ENCODE measurements around the gene ZCCHC24. TPM values are rescaled to one million over a fixed set of nuclear protein-coding genes. Genes with fewer than 3 reads are reported as not detected.
A peak's percentile ranks its signal among the peaks of the same experiment; 100 is the strongest.

The ZCCHC24 gene
- polyA plus RNA-seq, 4 donors, result 0.89 to 13.0 (median 11.4) TPM

GRCh38 chr10:79400146-79401004, 45.0 kb downstream of the ZCCHC24 start:
- H3K36me3 ChIP-seq (ENCODE audit: control insufficient read depth in 3 of 3, insufficient read depth in 2 of 3, low read depth in 1 of 3, low read length in 3 of 3), result peaks cover 0 to 13% (median 0%) of the 10 kb centered on the region in 3 donors
- H3K27ac ChIP-seq (ENCODE audit: low read depth in 1 of 3, low read length in 2 of 3), result peak overlapping the region in 2 of 3 donors; percentile 61 to 94
- WGBS, 3 donors, result 69 to 83% (median 76%) methylated on average over 11 of the region's 11 CpGs
- no peak overlapping the region for H3K4me3 ChIP-seq (ENCODE audit: low read depth in 1 of 3, low read length in 3 of 3)
- peak in 1 of 2 donors; percentile 59 for DNase-seq
- no peaks in the 10 kb centered on the region for H3K9me3 ChIP-seq (ENCODE audit: control insufficient read depth in 2 of 2, insufficient read depth in 1 of 2, low read depth in 1 of 2, low read length in 1 of 2)
- FAIRE-seq, result no peak
- H3K4me1 ChIP-seq (ENCODE audit: control insufficient read depth in 3 of 3, insufficient read depth in 2 of 3, low read depth in 1 of 3, low read length in 2 of 3), result peaks cover 0 to 39% (median 8%) of the 10 kb centered on the region in 3 donors
- no peaks in the 10 kb centered on the region for H3K27me3 ChIP-seq (ENCODE audit: control insufficient read depth in 3 of 3, insufficient read depth in 3 of 3, low read length in 3 of 3)

- peaks cover 0 to 39% (median 6%) of the 10 kb centered on the region in 3 donors for H3K4me1 ChIP-seq (ENCODE audit: control insufficient read depth in 3 of 3, insufficient read depth in 2 of 3, low read depth in 1 of 3, low read length in 2 of 3)
These were observed 46.1 kb downstream of the ZCCHC24 start for GRCh38 chr10:79399223-79399831.

GRCh38 chr10:79398642-79399041, 46.8 kb downstream of the ZCCHC24 start:
- FAIRE-seq, result no peak
- H3K4me1 ChIP-seq (ENCODE audit: control insufficient read depth in 3 of 3, insufficient read depth in 2 of 3, low read depth in 1 of 3, low read length in 2 of 3), result peaks cover 0 to 41% (median 2%) of the 10 kb centered on the region in 3 donors

More at GRCh38 chr10:79399223-79399831, 46.1 kb downstream of the ZCCHC24 start:
- no peak for FAIRE-seq
- Histone ChIP-seq H3K9me3 (ENCODE audit: control insufficient read depth in 2 of 2, insufficient read depth in 1 of 2, low read depth in 1 of 2, low read length in 1 of 2) (no peaks in the 10 kb centered on the region), H3K27ac (ENCODE audit: low read depth in 1 of 3, low read length in 2 of 3) (peak overlapping the region in 2 of 3 donors; percentile 86 to 94), H3K27me3 (ENCODE audit: control insufficient read depth in 3 of 3, insufficient read depth in 3 of 3, low read length in 3 of 3) (no peaks in the 10 kb centered on the region), H3K36me3 (ENCODE audit: control insufficient read depth in 3 of 3, insufficient read depth in 2 of 3, low read depth in 1 of 3, low read length in 3 of 3) (peaks cover 0 to 13% (median 0%) of the 10 kb centered on the region in 3 donors), H3K4me3 (ENCODE audit: low read depth in 1 of 3, low read length in 3 of 3) (peak overlapping the region in 1 of 3 donors; percentile 8)
- peak; percentile 25 to 80 for DNase-seq
- 19 to 23% (median 19%) methylated on average over 15 of the region's 15 CpGs for WGBS, 3 donors

GRCh38 chr10:79397575-79398303, 47.7 kb downstream of the ZCCHC24 start:
- peaks cover 0 to 26% (median 0%) of the 10 kb centered on the region in 3 donors for H3K36me3 ChIP-seq (ENCODE audit: control insufficient read depth in 3 of 3, insufficient read depth in 2 of 3, low read depth in 1 of 3, low read length in 3 of 3)
- H3K4me3 ChIP-seq (ENCODE audit: low read depth in 1 of 3, low read length in 3 of 3), result no peak overlapping the region
- 62 to 75% (median 70%) methylated on average over 17 of the region's 17 CpGs for WGBS, 3 donors
- FAIRE-seq (no peak), DNase-seq (no peak)
- H3K4me1 ChIP-seq (ENCODE audit: control insufficient read depth in 3 of 3, insufficient read depth in 2 of 3, low read depth in 1 of 3, low read length in 2 of 3), result peaks cover 0 to 42% (median 0%) of the 10 kb centered on the region in 3 donors
- H3K9me3 ChIP-seq (ENCODE audit: control insufficient read depth in 2 of 2, insufficient read depth in 1 of 2, low read depth in 1 of 2, low read length in 1 of 2), result no peaks in the 10 kb centered on the region
- H3K27ac ChIP-seq (ENCODE audit: low read depth in 1 of 3, low read length in 2 of 3), result peak overlapping the region in 2 of 3 donors; percentile 5 to 86
- H3K27me3 ChIP-seq (ENCODE audit: control insufficient read depth in 3 of 3, insufficient read depth in 3 of 3, low read length in 3 of 3), result no peaks in the 10 kb centered on the region

More at GRCh38 chr10:79398642-79399041, 46.8 kb downstream of the ZCCHC24 start:
- H3K9me3 ChIP-seq (ENCODE audit: control insufficient read depth in 2 of 2, insufficient read depth in 1 of 2, low read depth in 1 of 2, low read length in 1 of 2), result no peaks in the 10 kb centered on the region
- H3K4me3 ChIP-seq (ENCODE audit: low read depth in 1 of 3, low read length in 3 of 3), result no peak overlapping the region
- H3K27me3 ChIP-seq (ENCODE audit: control insufficient read depth in 3 of 3, insufficient read depth in 3 of 3, low read length in 3 of 3), result no peaks in the 10 kb centered on the region
- WGBS, 3 donors, result 84 to 94% (median 91%) methylated on average over 4 of the region's 4 CpGs
- peak overlapping the region in 2 of 3 donors; percentile 86 to 94 for H3K27ac ChIP-seq (ENCODE audit: low read depth in 1 of 3, low read length in 2 of 3)
- no peak for DNase-seq
- H3K36me3 ChIP-seq (ENCODE audit: control insufficient read depth in 3 of 3, insufficient read depth in 2 of 3, low read depth in 1 of 3, low read length in 3 of 3), result peaks cover 0 to 20% (median 0%) of the 10 kb centered on the region in 3 donors

- DNase-seq, result no peak
- H3K9me3 ChIP-seq (ENCODE audit: control insufficient read depth in 2 of 2, insufficient read depth in 1 of 2, low read depth in 1 of 2, low read length in 1 of 2), result no peaks in the 10 kb centered on the region
- 69 to 74% (median 72%) methylated on average over 6 of the region's 6 CpGs for WGBS, 3 donors
- peaks cover 0 to 26% (median 0%) of the 10 kb centered on the region in 3 donors for H3K36me3 ChIP-seq (ENCODE audit: control insufficient read depth in 3 of 3, insufficient read depth in 2 of 3, low read depth in 1 of 3, low read length in 3 of 3)
- peaks cover 0 to 44% (median 0%) of the 10 kb centered on the region in 3 donors for H3K4me1 ChIP-seq (ENCODE audit: control insufficient read depth in 3 of 3, insufficient read depth in 2 of 3, low read depth in 1 of 3, low read length in 2 of 3)
- H3K27ac ChIP-seq (ENCODE audit: low read depth in 1 of 3, low read length in 2 of 3), result peak overlapping the region in 2 of 3 donors; percentile 5 to 86
- H3K4me3 ChIP-seq (ENCODE audit: low read depth in 1 of 3, low read length in 3 of 3), result no peak overlapping the region
- FAIRE-seq, result no peak
- no peaks in the 10 kb centered on the region for H3K27me3 ChIP-seq (ENCODE audit: control insufficient read depth in 3 of 3, insufficient read depth in 3 of 3, low read length in 3 of 3)
These were observed 48.4 kb downstream of the ZCCHC24 start for GRCh38 chr10:79397051-79397450.

GRCh38 chr10:79396520-79396919, 48.9 kb downstream of the ZCCHC24 start:
- peaks cover 0 to 49% (median 0%) of the 10 kb centered on the region in 3 donors for H3K4me1 ChIP-seq (ENCODE audit: control insufficient read depth in 3 of 3, insufficient read depth in 2 of 3, low read depth in 1 of 3, low read length in 2 of 3)

GRCh38 chr10:79394664-79395063, 50.8 kb downstream of the ZCCHC24 start:
- no peak for FAIRE-seq
- no peak overlapping the region for H3K4me3 ChIP-seq (ENCODE audit: low read depth in 1 of 3, low read length in 3 of 3)
- H3K4me1 ChIP-seq (ENCODE audit: control insufficient read depth in 3 of 3, insufficient read depth in 2 of 3, low read depth in 1 of 3, low read length in 2 of 3), result peaks cover 0 to 51% (median 0%) of the 10 kb centered on the region in 3 donors
- H3K27me3 ChIP-seq (ENCODE audit: control insufficient read depth in 3 of 3, insufficient read depth in 3 of 3, low read length in 3 of 3), result no peaks in the 10 kb centered on the region
- peak overlapping the region in 1 of 3 donors; percentile 44 for H3K27ac ChIP-seq (ENCODE audit: low read depth in 1 of 3, low read length in 2 of 3)
- H3K9me3 ChIP-seq (ENCODE audit: control insufficient read depth in 2 of 2, insufficient read depth in 1 of 2, low read depth in 1 of 2, low read length in 1 of 2), result no peaks in the 10 kb centered on the region
- H3K36me3 ChIP-seq (ENCODE audit: control insufficient read depth in 3 of 3, insufficient read depth in 2 of 3, low read depth in 1 of 3, low read length in 3 of 3), result peaks cover 0 to 30% (median 0%) of the 10 kb centered on the region in 3 donors
- DNase-seq, result no peak
- WGBS, 3 donors, result 86 to 89% (median 86%) methylated on average over 5 of the region's 5 CpGs

More at GRCh38 chr10:79396520-79396919, 48.9 kb downstream of the ZCCHC24 start:
- Histone ChIP-seq H3K27ac (ENCODE audit: low read depth in 1 of 3, low read length in 2 of 3) (no peak overlapping the region), H3K36me3 (ENCODE audit: control insufficient read depth in 3 of 3, insufficient read depth in 2 of 3, low read depth in 1 of 3, low read length in 3 of 3) (peaks cover 0 to 24% (median 0%) of the 10 kb centered on the region in 3 donors), H3K27me3 (ENCODE audit: control insufficient read depth in 3 of 3, insufficient read depth in 3 of 3, low read length in 3 of 3) (no peaks in the 10 kb centered on the region), H3K9me3 (ENCODE audit: control insufficient read depth in 2 of 2, insufficient read depth in 1 of 2, low read depth in 1 of 2, low read length in 1 of 2) (no peaks in the 10 kb centered on the region), H3K4me3 (ENCODE audit: low read depth in 1 of 3, low read length in 3 of 3) (no peak overlapping the region)
- DNase-seq (no peak), FAIRE-seq (no peak)
- 89% methylated on average over 5 of the region's 5 CpGs for WGBS, 3 donors

Measured in small intestine (tissue), 7 donors.